GM21381 (cell line): Measurements from ENCODE around the gene CXCL11.
"Not testable (repeated sequence)": the region's sequence is repeated elsewhere in the genome, so short reads cannot be mapped to it uniquely, and the experiment has no call there.

Experiments
- ATAC-seq: cut with Tn5 transposase; IDR thresholded peaks from one replicate; pipeline ENCODE4 v1.9.1; 2021; ENCODE audit warnings: mild to moderate bottlenecking, moderate library complexity; ENCODE audit not compliant: unreplicated experiment

Gene CXCL11

DNA sequence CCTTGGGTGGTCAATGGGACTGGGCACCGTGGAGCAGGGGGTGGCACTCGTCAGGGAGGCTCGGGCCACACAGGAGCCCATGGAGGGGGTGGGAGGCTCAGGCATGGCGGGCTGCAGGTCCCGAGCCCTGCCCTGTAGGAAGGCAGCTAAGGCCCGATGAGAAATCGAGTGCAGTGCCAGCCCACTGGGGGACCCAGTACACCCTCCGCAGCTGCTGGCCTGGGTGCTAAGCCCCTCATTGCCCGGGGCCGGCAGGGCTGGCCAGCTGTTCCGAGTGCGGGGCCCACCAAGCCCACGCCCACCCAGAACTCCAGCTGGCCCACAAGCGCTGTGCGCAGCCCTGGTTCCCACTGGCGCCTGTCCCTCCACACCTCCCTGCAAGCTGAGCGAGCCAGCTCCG lies 7.4 kb upstream of the CXCL11 start:
- not testable (repeated sequence) for ATAC-seq

DNA sequence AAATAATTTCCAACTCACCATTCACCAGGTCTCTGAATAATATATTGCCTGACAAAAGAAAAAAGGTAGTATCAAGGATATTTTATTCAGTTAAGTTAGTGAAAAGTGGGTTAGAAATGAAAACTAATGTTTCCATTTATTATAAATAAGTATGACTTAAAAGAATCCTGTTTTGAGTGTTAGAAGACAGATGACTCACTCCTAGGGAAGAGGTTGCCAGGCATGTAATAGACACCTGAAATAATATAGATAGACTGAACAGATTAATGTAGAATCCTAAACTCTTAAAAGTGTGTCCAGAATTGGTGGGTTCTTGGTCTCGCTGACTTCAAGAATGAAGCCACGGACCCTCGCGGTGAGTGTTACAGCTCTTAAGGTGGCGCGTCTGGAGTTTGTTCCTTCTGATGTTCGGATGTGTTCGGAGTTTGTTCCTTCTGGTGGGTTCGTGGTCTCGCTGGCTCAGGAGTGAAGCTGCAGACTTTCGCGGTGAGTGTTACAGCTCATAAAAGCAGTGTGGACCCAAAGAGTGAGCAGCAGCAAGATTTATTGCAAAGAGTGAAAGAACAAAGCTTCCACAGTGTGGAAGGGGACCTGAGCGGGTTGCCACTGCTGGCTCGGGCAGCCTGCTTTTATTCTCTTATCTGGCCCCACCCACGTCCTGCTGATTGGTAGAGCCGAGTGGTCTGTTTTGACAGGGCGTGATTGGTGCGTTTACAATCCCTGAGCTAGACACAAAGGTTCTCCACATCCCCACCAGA lies 6.5 kb upstream of the CXCL11 start:
- not testable (repeated sequence) for ATAC-seq

DNA sequence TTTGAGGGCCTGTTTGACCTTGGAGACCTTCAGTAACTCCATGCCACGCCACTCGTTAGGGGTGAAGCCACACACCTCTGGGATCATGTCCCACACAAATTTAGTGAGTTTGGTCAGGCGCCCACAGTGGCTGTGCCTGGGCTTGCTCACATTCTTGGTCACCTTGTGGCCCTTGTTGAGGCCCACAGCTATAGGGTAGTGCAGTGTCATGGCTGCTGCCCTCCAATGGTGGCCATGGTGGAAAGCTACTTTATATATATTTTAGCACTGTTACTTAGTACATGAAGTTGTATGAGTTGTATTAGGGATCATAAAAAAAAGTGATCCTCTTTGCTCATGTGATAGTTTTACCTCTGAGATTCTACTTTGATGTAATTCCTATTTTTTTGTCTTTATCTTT lies 985 bp upstream of the CXCL11 start:
- no peak for ATAC-seq

DNA sequence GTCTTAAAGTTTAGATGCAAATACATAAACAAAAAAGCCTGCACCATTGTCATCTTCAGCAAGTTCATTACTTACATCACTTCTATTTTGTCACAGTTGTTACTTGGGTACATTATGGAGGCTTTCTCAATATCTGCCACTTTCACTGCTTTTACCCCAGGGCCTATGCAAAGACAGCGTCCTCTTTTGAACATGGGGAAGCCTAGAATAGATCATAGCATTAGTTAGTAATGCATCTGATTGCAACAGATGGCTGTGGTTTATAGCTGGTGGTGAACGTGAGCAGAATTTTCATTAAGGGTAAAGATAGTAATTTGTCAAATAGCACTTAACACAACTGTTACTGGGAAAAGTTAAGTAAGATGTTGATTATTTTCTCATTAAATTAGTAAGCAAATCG lies 729 bp downstream of the CXCL11 start:
- no peak for ATAC-seq

DNA sequence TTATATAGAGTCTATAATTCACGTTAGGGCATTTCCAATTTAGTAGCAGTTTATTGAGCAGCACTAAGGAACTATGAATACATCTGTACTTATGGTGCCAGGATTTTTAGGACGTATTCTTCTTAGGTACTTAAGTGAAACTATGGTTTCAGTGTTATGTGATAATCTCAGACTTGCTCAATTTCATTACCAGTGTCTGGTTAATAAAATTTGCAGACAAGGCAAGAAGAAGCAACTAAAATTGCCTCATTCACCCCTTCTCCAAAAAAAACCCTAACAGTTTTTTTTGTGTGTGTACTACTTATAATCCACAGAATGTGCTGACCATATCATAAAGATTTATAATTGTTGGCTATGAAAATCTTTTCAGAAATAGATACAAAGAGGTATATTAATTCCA lies 6.6 kb downstream of the CXCL11 start:
- no peak for ATAC-seq

DNA sequence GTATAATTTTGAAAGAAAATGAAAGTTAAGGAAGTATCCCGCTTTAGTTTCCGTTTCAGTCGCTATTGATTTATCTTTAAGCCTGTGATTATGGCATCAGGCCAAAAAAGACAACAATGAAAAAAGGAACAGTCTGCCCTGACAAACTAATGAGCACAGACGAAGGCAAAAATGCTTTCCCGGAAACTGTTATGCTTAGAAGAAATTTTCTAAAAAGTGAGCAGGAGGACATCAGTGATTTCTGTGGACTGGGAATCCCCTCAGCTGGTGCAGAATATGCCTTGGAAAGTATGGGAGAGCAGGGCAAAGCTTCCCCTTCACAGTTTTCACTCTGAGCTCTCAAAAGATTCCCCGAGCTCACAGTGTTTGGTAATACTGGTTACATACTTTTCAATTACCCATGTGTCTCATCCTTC lies 7.5 kb downstream of the CXCL11 start:
- ATAC-seq, result no peak

DNA sequence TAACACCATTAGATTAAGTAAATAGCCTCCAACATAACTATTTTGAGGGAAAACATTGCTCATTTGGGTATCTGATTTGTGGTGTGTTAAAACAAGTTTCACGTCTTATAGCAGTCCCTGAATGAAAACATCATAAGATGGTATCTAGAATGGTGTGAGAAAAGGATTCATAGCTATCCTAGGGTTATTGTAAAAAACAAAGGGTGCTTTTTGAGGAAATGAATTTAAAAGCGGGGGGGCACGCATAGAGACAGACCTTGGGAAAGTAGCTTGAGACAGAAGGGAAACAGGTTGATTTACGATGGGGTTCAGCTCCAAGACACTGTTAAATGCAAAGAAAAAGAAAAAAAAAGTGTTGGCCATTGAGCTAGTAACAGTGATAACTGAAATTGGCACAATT lies 11.8 kb downstream of the CXCL11 start:
- ATAC-seq, result no peak

DNA sequence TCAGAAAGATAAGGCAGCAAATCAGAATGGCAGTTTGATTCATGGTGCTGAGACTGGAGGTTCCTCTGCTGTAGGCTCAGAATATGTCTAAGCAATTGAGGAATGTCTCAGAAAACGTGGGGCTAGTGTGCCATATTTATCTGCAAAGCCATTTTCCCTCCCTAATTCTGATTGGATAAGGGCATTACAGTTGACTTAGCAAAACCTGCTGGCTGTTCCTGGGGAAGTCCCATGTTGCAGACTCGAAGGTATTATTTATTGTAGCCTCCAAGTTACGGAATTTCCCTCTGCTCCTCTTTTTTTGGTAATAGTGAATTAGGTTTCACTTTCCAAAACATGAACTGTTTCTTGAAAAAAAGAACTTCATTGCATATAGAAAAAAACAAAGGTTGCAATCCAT lies 12.5 kb downstream of the CXCL11 start, which contains the start of gene CXCL10:
Gene CXCL10, minus strand, starts transcription at position 109 of the 400 bp plus-strand sequence. Its CDS starts 66 bp downstream, at position 43.
- no peak for ATAC-seq

DNA sequence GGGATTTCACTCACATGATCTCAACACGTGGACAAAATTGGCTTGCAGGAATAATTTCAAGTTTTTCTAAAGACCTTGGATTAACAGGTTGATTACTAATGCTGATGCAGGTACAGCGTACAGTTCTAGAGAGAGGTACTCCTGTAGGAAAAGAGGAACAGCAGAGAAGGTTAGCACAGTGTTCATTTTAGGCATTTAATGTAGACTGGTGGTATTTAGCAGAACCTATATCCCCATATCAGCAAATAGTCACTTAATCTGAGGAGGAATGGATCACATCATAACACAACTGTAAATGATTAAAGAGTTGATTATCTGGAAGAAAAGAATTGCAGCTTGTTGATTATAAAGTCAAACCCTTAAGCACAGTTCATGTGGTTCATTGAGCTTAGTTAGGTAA lies 13.2 kb downstream of the CXCL11 start:
- no peak for ATAC-seq

DNA sequence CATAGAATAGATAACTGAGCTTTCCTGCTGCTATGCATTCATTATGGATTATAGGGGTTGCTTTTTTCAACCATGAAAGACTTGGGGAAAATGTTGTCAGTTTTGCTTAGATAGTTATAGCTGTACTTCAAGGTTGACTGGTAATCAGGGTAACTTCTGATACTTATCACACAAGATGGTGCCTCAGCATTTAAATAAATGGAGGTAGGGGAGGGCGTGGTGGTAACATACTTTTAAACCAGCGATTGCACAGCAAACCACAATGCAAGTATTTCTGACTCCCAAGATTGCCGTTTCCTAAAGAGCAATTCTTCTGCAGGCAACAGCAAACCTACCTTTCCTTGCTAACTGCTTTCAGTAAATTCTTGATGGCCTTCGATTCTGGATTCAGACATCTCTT lies 13.8 kb downstream of the CXCL11 start:
- ATAC-seq, result no peak

DNA sequence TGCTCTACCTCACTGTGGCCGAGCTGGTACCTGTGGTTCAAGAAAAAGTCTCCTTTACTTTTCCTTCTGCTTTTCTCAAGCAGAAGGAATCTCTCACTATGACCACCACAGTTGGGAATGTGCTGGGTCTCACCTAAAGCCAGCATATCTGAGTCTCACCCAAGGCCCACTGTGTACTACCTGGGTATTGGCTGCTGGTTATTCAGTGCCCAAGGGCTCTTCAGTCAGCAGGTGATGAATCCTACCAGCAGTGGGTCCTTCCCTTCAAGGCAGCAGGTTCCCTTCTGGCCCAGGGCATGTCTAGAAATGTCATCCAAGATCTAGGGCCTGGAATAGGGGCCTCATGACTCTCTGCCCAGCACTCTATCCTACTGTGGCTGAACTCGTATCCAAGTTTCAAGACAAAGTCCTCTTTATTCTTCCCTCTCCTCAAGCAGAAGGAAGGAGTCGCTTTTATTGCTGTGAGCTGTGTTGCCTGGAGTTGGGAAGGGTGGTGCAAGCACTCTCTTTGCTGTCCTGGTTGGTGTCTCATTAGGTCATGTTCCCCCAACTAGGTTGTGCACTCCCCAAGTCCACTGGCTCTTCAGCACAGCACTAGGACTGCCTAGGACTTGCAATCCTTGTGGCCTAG lies 18.7 kb downstream of the CXCL11 start:
- no peak for ATAC-seq

DNA sequence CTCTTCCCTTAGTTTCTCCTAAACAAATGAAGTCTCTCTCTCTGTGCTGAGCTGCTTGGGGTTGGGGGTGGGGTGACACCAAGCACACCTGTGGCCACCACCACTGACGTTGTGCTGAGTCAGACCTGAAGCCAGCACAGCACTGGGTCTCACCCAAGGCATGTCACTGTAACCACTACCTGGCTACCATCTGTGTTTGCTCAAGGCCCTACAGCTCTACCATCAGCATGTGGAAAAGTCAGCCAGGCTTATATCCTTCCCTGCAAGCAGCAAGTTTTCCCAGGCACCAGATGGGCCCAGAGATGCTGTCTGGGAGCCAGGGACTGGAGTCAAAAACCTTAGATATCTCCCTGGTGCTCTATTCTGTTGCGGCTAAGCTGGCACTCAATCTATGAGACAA lies 19.5 kb downstream of the CXCL11 start:
- ATAC-seq, result peak; percentile 62

DNA sequence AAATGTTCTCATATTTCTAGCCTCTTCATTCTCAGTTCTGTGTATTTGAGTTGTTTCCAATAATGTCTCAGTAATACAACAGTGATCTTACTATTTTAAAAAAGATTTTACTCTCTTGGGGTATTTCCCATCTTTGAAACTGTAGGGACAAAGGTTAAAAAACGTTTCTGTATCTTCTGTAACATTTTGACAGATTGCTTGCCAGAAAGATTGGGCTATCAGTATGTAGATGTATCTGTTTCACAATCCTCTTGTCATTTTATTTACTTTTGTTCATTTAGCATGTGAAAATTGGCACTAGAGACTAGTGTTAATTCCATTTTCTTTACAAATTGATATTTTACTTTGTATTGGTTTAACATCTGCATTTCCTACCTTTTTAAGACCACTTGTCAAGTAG lies 22.3 kb downstream of the CXCL11 start:
- ATAC-seq, result no peak

DNA sequence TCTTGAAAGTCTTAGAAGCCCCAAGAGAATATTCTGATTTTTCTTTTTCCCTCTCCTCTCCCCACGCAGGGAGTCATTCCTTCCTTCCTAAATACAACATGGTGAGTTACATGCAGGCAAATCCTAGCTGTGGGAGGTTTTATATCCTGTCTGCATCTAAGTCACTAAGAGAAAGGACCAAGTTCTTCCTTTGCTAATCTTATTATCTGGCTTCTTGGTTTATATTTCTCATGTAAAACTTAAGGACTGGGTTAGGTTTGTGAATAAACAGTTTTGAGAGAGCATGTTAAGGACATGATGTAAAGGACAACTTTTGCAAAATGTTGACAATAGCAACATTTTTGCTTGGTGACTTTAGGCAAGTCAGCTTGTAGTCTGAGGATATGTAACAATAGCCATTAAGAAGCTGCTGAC lies 23.5 kb downstream of the CXCL11 start:
- ATAC-seq, result no peak

DNA sequence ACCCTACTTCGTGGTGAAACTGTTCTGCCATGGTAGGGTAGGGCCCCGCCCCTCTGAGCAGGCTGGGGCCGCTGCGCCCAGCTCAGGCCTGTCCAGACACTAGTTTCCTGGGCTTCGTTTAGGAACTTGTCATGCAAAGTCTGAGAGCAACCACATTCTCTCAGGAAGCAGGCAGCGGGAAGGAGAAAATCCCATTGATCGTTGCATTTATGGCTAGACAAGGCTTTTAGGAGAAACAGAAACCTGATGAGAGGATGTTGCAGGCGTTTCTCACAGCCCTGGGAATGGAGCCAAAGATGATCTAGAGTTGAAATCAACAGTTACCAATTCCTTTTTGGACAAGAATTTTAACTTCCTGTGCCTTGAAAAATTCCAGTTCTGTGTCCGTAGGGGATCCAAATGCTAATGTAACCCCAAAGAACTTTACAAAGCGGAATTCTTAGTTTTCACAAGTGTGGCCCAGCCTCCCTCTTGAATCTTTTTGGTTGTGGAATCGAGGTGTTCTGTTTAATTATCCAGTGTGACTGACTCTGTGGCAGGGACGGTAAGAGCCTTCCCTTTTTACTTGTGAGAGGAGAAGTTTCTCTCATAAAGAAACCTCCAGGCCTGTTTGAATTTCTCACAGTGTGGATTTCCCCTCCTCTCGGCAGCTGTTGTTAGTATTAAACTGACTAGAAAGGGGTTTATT lies 24.0 kb downstream of the CXCL11 start:
- peak; percentile 71 for ATAC-seq

DNA sequence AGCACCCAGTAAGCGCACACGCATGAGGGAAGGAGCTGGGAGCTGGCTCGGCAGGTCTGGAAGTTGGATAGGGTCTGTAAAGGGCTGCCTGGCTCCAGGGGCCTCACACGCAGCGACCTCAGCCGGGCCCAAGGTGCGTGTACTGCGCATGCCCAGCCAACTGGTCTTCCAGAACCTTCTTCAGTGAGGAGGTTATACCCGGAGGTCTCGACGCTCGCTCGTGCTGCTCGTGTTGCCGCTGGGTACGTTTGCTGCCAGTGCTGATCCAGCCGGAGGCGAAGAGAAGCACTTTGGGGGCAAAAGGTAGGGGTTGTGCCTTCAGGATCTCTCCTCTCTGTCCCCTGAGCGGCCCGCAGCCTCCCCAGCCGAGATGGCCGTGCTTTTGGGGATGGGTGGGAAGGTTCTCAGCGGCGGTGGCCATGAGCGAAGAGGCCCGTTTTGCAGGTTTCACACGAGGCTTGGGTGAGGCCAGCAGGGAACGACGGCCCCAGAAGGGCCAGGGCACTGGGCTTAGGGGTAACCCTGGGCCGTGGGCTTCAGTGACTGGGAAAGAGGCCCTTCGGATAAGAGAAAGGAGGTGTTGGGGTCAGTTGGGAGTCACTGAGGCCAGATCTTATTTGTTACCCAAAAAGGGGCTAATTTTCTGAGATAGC lies 24.7 kb downstream of the CXCL11 start:
- no peak for ATAC-seq

DNA sequence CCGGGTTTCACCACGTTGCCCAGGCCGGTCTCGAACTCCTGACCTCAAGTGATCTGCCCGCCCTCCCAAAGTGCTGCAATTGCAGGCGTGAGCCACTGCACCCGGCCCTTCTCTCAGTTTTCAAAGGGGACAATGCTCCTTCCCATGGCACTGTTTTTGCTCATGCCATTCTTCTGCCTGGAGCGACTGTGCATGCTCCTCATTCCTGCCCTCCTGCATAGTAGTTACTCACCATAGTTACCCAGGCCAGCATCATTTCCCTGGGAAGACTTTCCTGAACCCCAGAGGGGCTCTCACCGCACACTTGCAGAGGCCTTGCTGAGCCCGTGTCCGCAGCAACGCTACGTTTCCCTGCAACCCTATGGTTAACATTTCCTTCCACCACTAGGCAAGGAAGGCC lies 25.3 kb downstream of the CXCL11 start:
- no peak for ATAC-seq

DNA sequence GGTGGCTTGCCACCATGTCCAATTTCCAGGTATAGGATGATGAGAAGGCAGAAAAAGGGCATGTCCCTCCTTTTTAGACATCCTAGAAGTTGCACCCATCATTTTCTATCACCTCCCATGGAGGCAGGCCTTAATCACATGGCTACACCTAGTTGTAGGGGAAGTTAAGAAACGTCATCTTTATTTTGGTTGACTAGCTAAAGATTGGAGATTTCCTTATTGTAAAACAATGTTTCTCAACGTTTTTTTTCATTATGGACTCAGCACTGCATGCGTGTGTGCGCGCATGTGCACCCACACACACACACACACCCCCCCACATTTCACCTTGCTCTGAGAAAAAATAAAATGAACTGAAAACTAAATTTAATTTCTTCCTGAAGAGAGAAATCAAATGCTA lies 26.6 kb downstream of the CXCL11 start:
- ATAC-seq, result no peak

DNA sequence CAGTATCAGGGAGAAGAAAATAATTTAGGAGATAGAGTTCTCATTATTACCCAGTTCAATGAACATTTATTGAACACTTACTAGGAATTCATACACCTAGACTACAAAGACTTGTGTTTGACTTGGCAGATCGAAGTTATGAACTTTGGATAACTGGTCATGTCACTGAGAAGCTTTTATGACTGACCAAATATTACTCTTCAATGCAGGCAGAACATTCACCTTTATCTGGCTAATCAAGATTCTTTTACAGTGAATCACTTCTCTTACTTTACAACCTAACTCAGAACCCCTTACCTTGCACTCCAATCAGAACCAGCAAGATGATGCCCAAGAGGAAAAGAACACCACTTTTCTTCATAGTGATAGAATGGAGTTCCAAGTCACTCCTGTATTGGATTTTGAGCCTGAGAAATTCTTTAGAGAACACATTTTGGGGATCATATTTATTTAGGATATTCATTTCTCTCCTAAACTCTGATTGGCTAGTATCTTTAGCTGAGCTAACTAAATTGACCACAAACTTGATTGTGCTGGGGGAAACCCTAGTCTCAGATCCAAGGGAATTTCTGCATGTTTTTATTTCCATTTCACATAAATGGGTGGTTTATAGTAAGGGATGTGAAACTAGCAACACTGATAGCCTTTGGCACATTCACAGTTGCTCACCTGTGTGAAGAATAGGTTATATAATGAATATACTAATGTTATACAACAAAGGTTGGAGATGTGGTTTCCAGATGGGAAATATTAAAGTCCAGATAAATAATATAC lies 28.6 kb downstream of the CXCL11 start, which contains the start of gene CXCL9:
Gene CXCL9, minus strand, starts transcription at position 421 of the 774 bp plus-strand sequence. Its CDS starts 60 bp downstream, at position 361.
- ATAC-seq, result no peak

DNA sequence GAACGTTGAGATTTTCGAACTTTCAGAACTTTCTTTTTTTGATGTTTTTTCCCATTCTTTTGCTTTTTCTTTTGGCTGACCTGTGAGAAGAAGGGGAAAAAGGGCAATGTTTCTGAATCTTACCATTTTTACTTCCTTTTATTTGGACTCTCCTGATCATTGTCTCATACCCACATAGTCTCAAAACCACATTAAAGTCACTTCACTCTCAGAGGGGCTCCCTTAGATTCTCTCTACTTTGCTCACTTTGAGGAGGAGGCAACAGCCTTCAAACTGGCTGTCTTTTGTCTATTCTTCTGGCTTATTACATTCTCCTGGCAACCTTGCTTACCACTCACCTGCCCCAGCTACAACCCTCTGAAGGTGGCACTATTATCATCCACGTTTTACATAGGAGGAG lies 32.2 kb downstream of the CXCL11 start:
- no peak for ATAC-seq

DNA sequence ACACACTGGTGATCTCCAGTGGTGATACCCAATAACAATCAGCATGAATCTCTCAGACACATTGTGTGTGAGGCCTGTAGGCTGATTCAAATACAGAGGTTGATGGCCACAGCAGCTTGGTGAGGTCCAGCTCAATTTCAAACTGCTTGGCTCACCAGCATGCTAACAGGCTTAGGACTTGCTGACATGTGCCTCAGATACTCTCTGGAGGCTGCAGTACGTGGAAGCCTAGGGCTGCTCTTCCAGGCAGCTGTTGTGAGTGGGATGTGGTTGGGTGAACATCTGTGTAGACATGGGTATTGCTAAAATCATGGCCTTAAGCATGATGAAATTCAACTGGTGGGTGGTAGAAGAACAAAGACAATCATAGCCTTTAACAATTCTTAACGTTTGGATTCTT lies 32.8 kb downstream of the CXCL11 start:
- no peak for ATAC-seq
